Breast epithelium (tissue), 4 donors: ENCODE results near the gene ECE1. TPM values are rescaled to one million over a fixed set of nuclear protein-coding genes. Genes with fewer than 3 reads are reported as not detected.

Experiments used
- DNase-seq, 2 donors: peaks; one replicate each; pipeline ENCODE4 v3.0.0-alpha.2; 2019; ENCODE audit warnings: low spot score in 2 of 2
- H3K27ac ChIP-seq, 2 donors: fragments of 200-600 bp; sonication (generic) in 1 of 2; one replicate each; pipeline ENCODE4 v1.5.1; 2016 to 2019; ENCODE audit warnings: mild to moderate bottlenecking in 1 of 2
- H3K27me3 ChIP-seq, 2 donors: fragments of 200-600 bp; sonication (generic) in 1 of 2; one replicate each; pipeline versions ENCODE4 v1.5.1 to v1.6.0; 2017 to 2019; ENCODE audit warnings: control low read depth in 1 of 2, mild to moderate bottlenecking in 1 of 2
- H3K36me3 ChIP-seq: fragments of 200-600 bp; one replicate; pipeline ENCODE4 v1.5.1; 2019
- H3K4me1 ChIP-seq, 2 donors: fragments of 200-600 bp; sonication (generic); one replicate each; pipeline ENCODE4 v1.5.1; 2016 to 2019; ENCODE audit warnings: control low read depth in 1 of 2
- H3K4me3 ChIP-seq, 3 donors: fragments of 200-600 bp; sonication (generic); 1 replicate in 2 of 3; 2 replicates in 1 of 3; pipeline ENCODE4 v1.5.1; 2016 to 2019; ENCODE audit warnings: mild to moderate bottlenecking in 3 of 3, moderate library complexity in 2 of 3
- H3K9me3 ChIP-seq, 2 donors: fragments of 200-600 bp; sonication (generic) in 1 of 2; one replicate each; pipeline ENCODE4 v1.5.1; 2016 to 2019; ENCODE audit warnings: control low read depth in 1 of 2
- CTCF ChIP-seq, 3 donors: fragments of 450-650 bp; IDR thresholded peaks; one replicate each; pipeline ENCODE4 v1.5.1; 2016 to 2017; ENCODE audit warnings: antibody characterized with exemption in 3 of 3, mild to moderate bottlenecking in 3 of 3, moderate library complexity in 3 of 3
- POLR2A ChIP-seq: fragments of 450-650 bp; IDR thresholded peaks from one replicate; pipeline ENCODE4 v1.6.1; 2016; ENCODE audit warnings: antibody characterized with exemption, mild to moderate bottlenecking, moderate library complexity
- POLR2AphosphoS5 ChIP-seq, 3 donors: sonication (generic); formaldehyde crosslinking; IDR thresholded peaks; one replicate each; pipeline ENCODE4 v1.6.1; 2017; ENCODE audit warnings: antibody characterized with exemption in 3 of 3
- intact Hi-C: fragments of 100-400 bp; cut with DNase I; formaldehyde crosslinking; loops from one replicate; pipeline ENCODE4 v1.15.1; 2023; ENCODE audit warnings: low total_unique reads
- total RNA-seq, 3 donors: library from RNA; depleted of rRNA; stranded (reverse); fragments of >200 nt; gene quantifications; one replicate each; pipeline ENCODE4 v1.1.0, GENCODE V29; 2016

Gene ECE1
- total RNA-seq, 3 donors from 2014 or later = 62.6 to 121 (median 112) TPM

GRCh38 chr1:21325231-21325718, 35.0 kb upstream of the ECE1 start:
- TF ChIP-seq POLR2AphosphoS5 (IDR thresholded peaks at IDR 0.05) (peak in 1 of 3 donors; percentile 3), POLR2A (no peak), CTCF (IDR thresholded peaks at IDR 0.05) (no peak)
- no peaks in the 10 kb centered on the region for H3K27me3 ChIP-seq
- intact Hi-C loops = no loop called here
- no peaks in the 10 kb centered on the region for H3K9me3 ChIP-seq
- H3K36me3 ChIP-seq = no peaks in the 10 kb centered on the region
- peak overlapping the region in 1 of 3 donors; percentile 30 for H3K4me3 ChIP-seq
- peak overlapping the region; percentile 94 to 97 for H3K27ac ChIP-seq
- peaks cover 32 to 56% of the 10 kb centered on the region in 2 donors for H3K4me1 ChIP-seq
- no peak for DNase-seq

- intact Hi-C loops = no loop called here
- DNase-seq = peak; percentile 79 to 81
- no peaks in the 10 kb centered on the region for H3K36me3 ChIP-seq
- H3K27me3 ChIP-seq = no peaks in the 10 kb centered on the region
- no peaks in the 10 kb centered on the region for H3K9me3 ChIP-seq
- peak; percentile 39 to 76 (median 60) for TF ChIP-seq POLR2AphosphoS5 (IDR thresholded peaks at IDR 0.05)
- no peak for TF ChIP-seq POLR2A
- peak overlapping the region; percentile 94 to 97 for H3K27ac ChIP-seq
- H3K4me1 ChIP-seq = peaks cover 36 to 55% of the 10 kb centered on the region in 2 donors
- peak overlapping the region in 2 of 3 donors; percentile 1 to 38 for H3K4me3 ChIP-seq
Observed at GRCh38 chr1:21324368-21325141, 34.3 kb upstream of the ECE1 start.

GRCh38 chr1:21323091-21323490, 32.8 kb upstream of the ECE1 start:
- no peak overlapping the region for H3K4me3 ChIP-seq

GRCh38 chr1:21322681-21323016, 32.4 kb upstream of the ECE1 start:
- DNase-seq = no peak
- TF ChIP-seq CTCF (IDR thresholded peaks at IDR 0.05) (no peak), POLR2A (no peak), POLR2AphosphoS5 (IDR thresholded peaks at IDR 0.05) (no peak)
- Histone ChIP-seq H3K27me3 (no peaks in the 10 kb centered on the region), H3K36me3 (no peaks in the 10 kb centered on the region), H3K4me1 (peaks cover 44 to 58% of the 10 kb centered on the region in 2 donors), H3K4me3 (no peak overlapping the region), H3K27ac (peak overlapping the region; percentile 88 to 94), H3K9me3 (no peaks in the 10 kb centered on the region)
- intact Hi-C loops = no loop called here

More at GRCh38 chr1:21323091-21323490, 32.8 kb upstream of the ECE1 start:
- TF ChIP-seq CTCF (IDR thresholded peaks at IDR 0.05) = no peak
- no peak for TF ChIP-seq POLR2A
- no peak for TF ChIP-seq POLR2AphosphoS5 (IDR thresholded peaks at IDR 0.05)
- DNase-seq = no peak
- Histone ChIP-seq H3K27ac (peak overlapping the region; percentile 88 to 94), H3K36me3 (no peaks in the 10 kb centered on the region), H3K4me1 (peaks cover 44 to 54% of the 10 kb centered on the region in 2 donors), H3K9me3 (no peaks in the 10 kb centered on the region), H3K27me3 (no peaks in the 10 kb centered on the region)
- intact Hi-C loops = no loop called here

GRCh38 chr1:21321963-21322680, 31.9 kb upstream of the ECE1 start:
- no peaks in the 10 kb centered on the region for H3K27me3 ChIP-seq
- DNase-seq = no peak
- H3K27ac ChIP-seq = peak overlapping the region; percentile 88 to 94

More at GRCh38 chr1:21321963-21322680, 31.9 kb upstream of the ECE1 start:
- Histone ChIP-seq H3K36me3 (no peaks in the 10 kb centered on the region), H3K4me3 (no peak overlapping the region), H3K9me3 (no peaks in the 10 kb centered on the region), H3K4me1 (peaks cover 41 to 60% of the 10 kb centered on the region in 2 donors)
- intact Hi-C loops = no loop called here
- no peak for TF ChIP-seq POLR2AphosphoS5 (IDR thresholded peaks at IDR 0.05)
